Cardiac fibroblast (primary cell): ENCODE results near the gene TEX38.
A peak's percentile ranks its signal among the peaks of the same experiment; 100 is the strongest.

Source experiments
- DNase-seq, 2 donors: peaks; one replicate each; pipeline versions ENCODE4 v3.0.0 to v3.0.0-alpha.2; 2010; ENCODE audit warnings: low read depth in 2 of 2
- H3K4me3 ChIP-seq, 2 donors: replicated peaks in 1 of 2; 1 replicate in 1 of 2; 2 replicates in 1 of 2; pipeline ENCODE4 v1.5.1; 2011; ENCODE audit warnings: low read depth in 2 of 2, low read length in 2 of 2, mild to moderate bottlenecking in 2 of 2, moderate library complexity in 1 of 2
- TF ChIP-seq, protein P1 (sequence below): IDR thresholded peaks from one replicate; pipeline ENCODE4 v1.5.1; 2011; ENCODE audit warnings: low read depth, mild to moderate bottlenecking, low read length, inconsistent platforms

Gene TEX38

DNA sequence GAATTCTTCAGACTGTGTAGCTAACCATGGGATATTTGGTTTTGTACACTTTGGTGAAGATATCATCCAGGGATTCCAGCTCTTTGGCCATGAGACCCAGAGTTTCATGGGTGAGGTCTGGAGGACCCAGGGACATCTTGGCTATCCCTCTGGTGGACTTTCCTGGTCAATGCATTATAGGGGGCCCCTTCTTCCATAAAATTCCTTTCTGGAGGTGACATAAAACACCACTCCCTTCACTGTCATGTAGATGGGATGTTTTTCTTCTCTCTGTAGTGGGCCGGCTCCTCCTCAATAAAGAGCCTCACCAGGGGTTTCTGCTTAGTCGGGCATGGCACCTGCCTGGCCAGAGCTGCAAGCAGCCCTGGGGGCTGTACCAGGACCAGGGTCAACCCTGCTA is 5.7 kb upstream of the TEX38 start:
- TF ChIP-seq, protein P1, sequence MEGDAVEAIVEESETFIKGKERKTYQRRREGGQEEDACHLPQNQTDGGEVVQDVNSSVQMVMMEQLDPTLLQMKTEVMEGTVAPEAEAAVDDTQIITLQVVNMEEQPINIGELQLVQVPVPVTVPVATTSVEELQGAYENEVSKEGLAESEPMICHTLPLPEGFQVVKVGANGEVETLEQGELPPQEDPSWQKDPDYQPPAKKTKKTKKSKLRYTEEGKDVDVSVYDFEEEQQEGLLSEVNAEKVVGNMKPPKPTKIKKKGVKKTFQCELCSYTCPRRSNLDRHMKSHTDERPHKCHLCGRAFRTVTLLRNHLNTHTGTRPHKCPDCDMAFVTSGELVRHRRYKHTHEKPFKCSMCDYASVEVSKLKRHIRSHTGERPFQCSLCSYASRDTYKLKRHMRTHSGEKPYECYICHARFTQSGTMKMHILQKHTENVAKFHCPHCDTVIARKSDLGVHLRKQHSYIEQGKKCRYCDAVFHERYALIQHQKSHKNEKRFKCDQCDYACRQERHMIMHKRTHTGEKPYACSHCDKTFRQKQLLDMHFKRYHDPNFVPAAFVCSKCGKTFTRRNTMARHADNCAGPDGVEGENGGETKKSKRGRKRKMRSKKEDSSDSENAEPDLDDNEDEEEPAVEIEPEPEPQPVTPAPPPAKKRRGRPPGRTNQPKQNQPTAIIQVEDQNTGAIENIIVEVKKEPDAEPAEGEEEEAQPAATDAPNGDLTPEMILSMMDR = no peak
- no peak for DNase-seq
- H3K4me3 ChIP-seq = no peak overlapping the region

DNA sequence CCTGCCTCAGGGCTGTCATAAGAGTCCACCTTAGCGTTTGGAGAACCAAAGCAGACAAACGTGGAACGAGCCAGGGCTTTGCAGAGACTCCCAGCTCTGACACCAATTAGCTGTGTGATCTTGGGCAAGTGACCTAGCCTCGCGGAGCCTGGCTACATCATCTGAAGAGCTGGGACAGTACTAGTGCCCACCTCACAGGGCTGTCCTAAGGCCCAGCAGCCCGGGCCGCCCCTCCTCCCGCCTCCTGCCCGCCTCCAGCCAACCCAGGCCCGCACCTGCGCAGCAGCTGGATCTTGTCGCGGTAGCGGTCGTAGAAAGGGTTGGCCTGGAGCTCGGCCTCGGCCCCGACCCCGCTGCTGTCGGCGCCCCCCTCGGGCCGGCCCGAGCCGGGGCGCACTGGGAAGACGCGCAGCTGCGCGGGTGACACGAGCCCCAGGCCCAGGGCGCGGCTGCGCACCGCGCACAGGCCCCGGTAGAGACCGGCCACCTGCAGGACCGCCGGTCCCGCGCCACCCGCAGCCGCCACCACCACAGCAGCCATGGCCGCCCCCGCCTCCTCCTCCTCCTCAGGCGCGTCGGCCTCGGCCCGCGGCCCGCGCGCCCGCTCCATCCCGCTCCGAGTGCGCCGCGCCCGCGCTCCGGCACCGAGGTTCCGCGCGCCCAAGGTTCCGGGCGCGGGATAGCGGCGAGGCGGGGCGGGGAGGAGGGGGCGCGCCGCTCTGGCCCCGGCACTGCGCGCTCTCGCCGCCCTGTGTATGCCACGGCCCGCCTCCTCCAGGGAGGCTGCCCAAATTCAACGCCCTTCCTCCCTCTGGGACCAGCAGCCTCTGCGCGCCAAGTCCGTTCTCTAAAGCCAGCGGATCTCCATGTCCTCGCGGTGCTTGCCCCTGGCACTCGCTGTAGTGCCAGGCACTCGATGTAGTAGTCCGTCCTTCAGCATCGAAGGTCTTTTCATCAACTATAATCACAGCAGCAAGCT is 3.6 kb upstream of the TEX38 start, which contains the start of gene ATPAF1:
Gene ATPAF1 (minus strand): TSS at position 583 of the 979 bp plus-strand sequence. CDS start 42 bp downstream, at position 541.
- H3K4me3 ChIP-seq = peak within 1 kb of the TSS; percentile 72 to 76
- TF ChIP-seq, protein P1 = no peak
- DNase-seq = peak; percentile 81 to 86

DNA sequence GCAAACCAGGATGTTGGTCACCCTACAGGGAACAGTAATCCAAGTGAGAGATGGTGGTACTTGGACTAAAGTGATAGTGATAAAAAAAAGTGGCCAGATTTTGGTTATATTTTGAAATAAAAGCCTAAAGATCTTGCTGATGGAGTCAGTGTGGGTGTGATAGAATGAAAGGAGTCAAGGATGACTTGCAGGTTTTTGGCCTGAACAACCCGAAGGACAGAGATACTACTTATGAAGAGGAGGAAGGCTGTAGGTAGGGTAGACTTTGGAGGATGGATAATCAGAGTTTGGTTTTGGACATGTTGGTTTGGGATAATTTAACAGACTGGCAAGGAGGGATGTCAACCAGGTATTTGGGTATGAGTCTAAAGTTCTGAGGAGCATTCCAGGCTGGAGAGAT is 1.5 kb upstream of the TEX38 start:
- DNase-seq = no peak
- H3K4me3 ChIP-seq = no peak overlapping the region
- TF ChIP-seq, protein P1 = no peak

DNA sequence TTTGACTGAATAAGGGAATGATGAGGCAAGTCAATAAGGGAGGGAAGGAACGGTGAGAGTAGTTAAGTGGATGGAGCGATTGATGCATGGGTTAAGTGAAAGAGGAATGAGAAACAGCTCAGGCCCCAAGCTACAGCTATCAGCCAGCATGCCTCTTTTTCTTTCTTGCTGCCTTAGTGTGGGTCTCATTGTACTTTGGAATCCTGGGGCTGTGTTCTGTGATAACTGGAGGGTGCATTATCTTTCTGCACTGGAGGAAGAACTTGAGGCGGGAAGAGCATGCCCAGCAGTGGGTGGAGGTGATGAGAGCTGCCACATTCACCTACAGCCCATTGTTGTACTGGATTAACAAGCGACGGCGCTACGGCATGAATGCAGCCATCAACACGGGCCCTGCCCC is 1.0 kb downstream of the TEX38 start:
- H3K4me3 ChIP-seq = no peak overlapping the region
- no peak for DNase-seq
- TF ChIP-seq, protein P1 = no peak

DNA sequence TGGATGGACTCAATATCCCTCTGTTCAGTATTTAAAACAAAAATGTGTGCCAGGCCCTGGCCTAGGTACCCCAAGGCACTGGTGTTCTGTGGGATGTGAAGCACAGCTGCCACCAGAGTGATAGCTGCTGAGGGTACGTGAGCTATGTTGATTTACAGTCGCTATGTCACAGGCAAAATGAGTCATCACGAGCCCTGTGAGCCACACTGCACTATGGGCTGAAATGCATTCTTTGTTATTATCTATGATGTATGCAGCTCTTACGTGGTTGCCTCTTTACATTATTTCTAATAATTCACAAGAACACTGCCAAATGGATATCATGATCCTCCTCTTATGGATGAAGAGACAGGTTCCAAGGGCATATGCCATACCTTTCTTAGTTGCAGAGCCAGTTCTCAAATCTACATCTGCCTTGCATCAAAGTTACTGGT is 2.1 kb downstream of the TEX38 start:
- no peak overlapping the region for H3K4me3 ChIP-seq
- TF ChIP-seq, protein P1 = no peak
- DNase-seq = peak; percentile 21 to 57

DNA sequence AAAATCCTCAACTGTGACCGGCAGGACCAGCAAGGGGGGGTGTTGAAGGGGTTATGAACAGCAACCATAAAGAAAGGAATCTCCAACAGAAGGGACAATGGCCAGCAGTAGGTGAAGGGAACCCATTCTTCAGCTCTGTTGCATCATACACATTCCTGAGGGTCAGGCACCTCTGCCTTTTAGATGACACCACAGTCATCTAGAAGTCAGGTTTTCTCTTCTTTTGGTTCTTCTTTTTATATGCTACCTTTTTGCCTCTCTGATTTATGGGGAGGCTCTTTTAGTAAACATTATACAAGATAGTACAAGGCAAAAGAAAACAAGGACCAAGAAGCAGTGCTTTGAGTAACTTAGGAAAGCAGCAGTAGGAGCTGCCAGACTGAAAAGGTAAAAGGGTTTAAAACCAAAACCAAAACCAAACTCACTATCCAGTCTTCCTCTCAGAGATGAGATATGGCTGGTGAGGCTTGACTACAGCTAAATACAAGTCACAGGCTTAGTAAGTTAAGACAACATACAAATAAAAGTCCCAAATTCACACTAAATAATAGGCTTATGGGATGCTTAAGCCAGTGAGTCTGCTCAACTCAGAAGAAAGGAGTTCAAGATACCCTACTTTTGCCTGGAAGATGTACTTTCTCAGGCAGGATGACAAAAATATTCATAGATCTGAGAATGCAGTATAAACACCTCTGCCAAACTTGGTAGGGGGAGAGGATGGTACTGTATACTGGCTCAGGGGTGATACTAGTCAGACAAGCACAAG is 4.1 kb downstream of the TEX38 start:
- TF ChIP-seq, protein P1 = no peak
- no peak overlapping the region for H3K4me3 ChIP-seq
- DNase-seq = no peak
